K562 (cell line): ENCODE measurements around the gene NRM. TPM values are rescaled to one million over a fixed set of nuclear protein-coding genes. Genes with fewer than 3 reads are reported as not detected.

Source experiments
- DIDO1 ChIP-seq: fragments of 450-650 bp; IDR thresholded peaks from 2 replicates; pipeline ENCODE4 v1.6.1; 2016; ENCODE audit warnings: low read depth, missing biosample characterization, missing genetic modification characterization
- ELF1 ChIP-seq: fragments of 200-800 bp; sonication (Bioruptor generic); IDR thresholded peaks from 2 replicates; pipeline ENCODE4 v1.6.1; 2016; ENCODE audit warnings: missing genetic modification characterization, missing compliant biosample characterization
- FOXA3 ChIP-seq, 2 experiments: fragments of 450-650 bp in 1 of 2; sonication (generic) in 1 of 2; formaldehyde crosslinking; IDR thresholded peaks in 1 of 2; conservative IDR thresholded peaks in 1 of 2; 2 replicates each; pipeline versions ENCODE4 v1.4.0 to v1.8.0; 2020 to 2022; ENCODE audit warnings: mild to moderate bottlenecking in 2 of 2, missing genetic modification reagents in 1 of 2
- HCFC1 ChIP-seq: IDR thresholded peaks from 2 replicates; pipeline ENCODE4 v1.6.1; 2012; ENCODE audit warnings: low read depth, low read length, improper control_type of control experiment
- ID3 ChIP-seq, 2 experiments: fragments of 250-450 bp in 1 of 2; fragments of 450-650 bp in 1 of 2; sonication (Bioruptor Pico) in 1 of 2; IDR thresholded peaks; 2 replicates each; pipeline versions ENCODE4 v1.6.1 to v1.8.0; 2016 to 2021; ENCODE audit warnings: mild to moderate bottlenecking in 2 of 2, moderate library complexity in 2 of 2, missing compliant biosample characterization in 1 of 2, missing genetic modification characterization in 1 of 2
- L3MBTL2 ChIP-seq: fragments of 450-650 bp; IDR thresholded peaks from 2 replicates; pipeline ENCODE4 v1.6.1; 2016; ENCODE audit warnings: mild to moderate bottlenecking, moderate library complexity
- MEF2A ChIP-seq: IDR thresholded peaks from 2 replicates; pipeline ENCODE4 v1.6.1; 2011; ENCODE audit warnings: low read depth, mild to moderate bottlenecking, low read length, moderate library complexity; ENCODE audit not compliant: control insufficient read depth
- MTF1 ChIP-seq: fragments of 250-450 bp; sonication (Bioruptor Pico); IDR thresholded peaks from 2 replicates; pipeline ENCODE4 v1.9.0; 2021; ENCODE audit warnings: moderate library complexity, mild to moderate bottlenecking, inconsistent platforms, borderline replicate concordance
- PTBP1 ChIP-seq: fragments of 200-400 bp; formaldehyde crosslinking; IDR thresholded peaks from 2 replicates; pipeline ENCODE4 v1.6.1; 2017; ENCODE audit warnings: low read depth, low read length
- SP1 ChIP-seq: sonication (generic); formaldehyde crosslinking; IDR thresholded peaks from 2 replicates; pipeline ENCODE4 v1.8.1; 2022; ENCODE audit warnings: mild to moderate bottlenecking, missing genetic modification reagents
- SP2 ChIP-seq: IDR thresholded peaks from 2 replicates; pipeline ENCODE4 v1.6.1; 2011; ENCODE audit warnings: mild to moderate bottlenecking, low read depth, low read length, moderate library complexity; ENCODE audit not compliant: poor library complexity, severe bottlenecking; ENCODE audit errors: extremely low read depth
- ZBTB5 ChIP-seq: fragments of 450-650 bp; IDR thresholded peaks from 2 replicates; pipeline ENCODE4 v1.6.1; 2017; ENCODE audit warnings: antibody characterized with exemption
- ZFX ChIP-seq: sonication (generic); formaldehyde crosslinking; IDR thresholded peaks from 2 replicates; pipeline ENCODE4 v1.8.0; 2022; ENCODE audit warnings: mild to moderate bottlenecking, missing genetic modification reagents, moderate library complexity
- polyA plus RNA-seq, 8 experiments: library from polyadenylated mRNA; depleted of rRNA in 4 of 8; stranded (reverse) in 5 of 8; unstranded in 3 of 8; fragments of >200 nt; fragmentation: Nextera tagmentation in 2 of 8; fragmentation: Illumina TruSeq in 1 of 8; extraction: Ambion mirVana in 2 of 8; extraction: Trizol in 1 of 8; gene quantifications; 2 replicates each; pipeline versions ENCODE4 v1.2.1 to v1.2.3, GENCODE V29; 2011 to 2014; ENCODE audit warnings: inconsistent platforms in 1 of 8, missing spikeins in 1 of 8
- total RNA-seq, 7 experiments: library from RNA; depleted of rRNA in 6 of 7; stranded (reverse); fragments of >200 nt in 6 of 7; fragmentation: Illumina TruSeq in 2 of 7; extraction: Trizol in 2 of 7; gene quantifications; 2 replicates each; pipeline versions ENCODE4 v1.2.1 to v1.2.3, GENCODE V29; 2011 to 2021; ENCODE audit warnings: low replicate concordance in 1 of 7
- TF ChIP-seq, protein P1 (sequence below): fragments of 450-650 bp; IDR thresholded peaks from 2 replicates; pipeline ENCODE4 v1.6.1; 2018; ENCODE audit not compliant: partially characterized antibody
- TF ChIP-seq, protein P2 (sequence below): fragments of 250-450 bp; sonication (Bioruptor Pico); IDR thresholded peaks from 2 replicates; pipeline ENCODE4 v1.5.0; 2021; ENCODE audit warnings: mild to moderate bottlenecking, borderline replicate concordance
- TF ChIP-seq, protein P3 (sequence below): sonication (generic); formaldehyde crosslinking; IDR thresholded peaks from 2 replicates; pipeline ENCODE4 v1.9.0; 2022; ENCODE audit warnings: mild to moderate bottlenecking, missing genetic modification reagents

The NRM gene
- total and polyA plus RNA-seq, 9 of the 15 experiments (the other 6 are each of a cell fraction or from before 2014, with no cell fraction given) = 9.7 to 58.2 (median 18.1) TPM

GRCh38 chr6:30722280-30723112 is 31.7 kb upstream of the NRM start (continued):
- TF ChIP-seq, protein P1, sequence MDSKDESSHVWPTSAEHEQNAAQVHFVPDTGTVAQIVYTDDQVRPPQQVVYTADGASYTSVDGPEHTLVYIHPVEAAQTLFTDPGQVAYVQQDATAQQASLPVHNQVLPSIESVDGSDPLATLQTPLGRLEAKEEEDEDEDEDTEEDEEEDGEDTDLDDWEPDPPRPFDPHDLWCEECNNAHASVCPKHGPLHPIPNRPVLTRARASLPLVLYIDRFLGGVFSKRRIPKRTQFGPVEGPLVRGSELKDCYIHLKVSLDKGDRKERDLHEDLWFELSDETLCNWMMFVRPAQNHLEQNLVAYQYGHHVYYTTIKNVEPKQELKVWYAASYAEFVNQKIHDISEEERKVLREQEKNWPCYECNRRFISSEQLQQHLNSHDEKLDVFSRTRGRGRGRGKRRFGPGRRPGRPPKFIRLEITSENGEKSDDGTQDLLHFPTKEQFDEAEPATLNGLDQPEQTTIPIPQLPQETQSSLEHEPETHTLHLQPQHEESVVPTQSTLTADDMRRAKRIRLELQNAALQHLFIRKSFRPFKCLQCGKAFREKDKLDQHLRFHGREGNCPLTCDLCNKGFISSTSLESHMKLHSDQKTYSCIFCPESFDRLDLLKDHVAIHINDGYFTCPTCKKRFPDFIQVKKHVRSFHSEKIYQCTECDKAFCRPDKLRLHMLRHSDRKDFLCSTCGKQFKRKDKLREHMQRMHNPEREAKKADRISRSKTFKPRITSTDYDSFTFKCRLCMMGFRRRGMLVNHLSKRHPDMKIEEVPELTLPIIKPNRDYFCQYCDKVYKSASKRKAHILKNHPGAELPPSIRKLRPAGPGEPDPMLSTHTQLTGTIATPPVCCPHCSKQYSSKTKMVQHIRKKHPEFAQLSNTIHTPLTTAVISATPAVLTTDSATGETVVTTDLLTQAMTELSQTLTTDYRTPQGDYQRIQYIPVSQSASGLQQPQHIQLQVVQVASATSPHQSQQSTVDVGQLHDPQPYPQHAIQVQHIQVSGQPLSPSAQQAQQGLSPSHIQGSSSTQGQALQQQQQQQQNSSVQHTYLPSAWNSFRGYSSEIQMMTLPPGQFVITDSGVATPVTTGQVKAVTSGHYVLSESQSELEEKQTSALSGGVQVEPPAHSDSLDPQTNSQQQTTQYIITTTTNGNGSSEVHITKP = peak; percentile 26
- peak; percentile 50; the same call in 1 of the 2 replicates for TF ChIP-seq L3MBTL2
- TF ChIP-seq, protein P2, sequence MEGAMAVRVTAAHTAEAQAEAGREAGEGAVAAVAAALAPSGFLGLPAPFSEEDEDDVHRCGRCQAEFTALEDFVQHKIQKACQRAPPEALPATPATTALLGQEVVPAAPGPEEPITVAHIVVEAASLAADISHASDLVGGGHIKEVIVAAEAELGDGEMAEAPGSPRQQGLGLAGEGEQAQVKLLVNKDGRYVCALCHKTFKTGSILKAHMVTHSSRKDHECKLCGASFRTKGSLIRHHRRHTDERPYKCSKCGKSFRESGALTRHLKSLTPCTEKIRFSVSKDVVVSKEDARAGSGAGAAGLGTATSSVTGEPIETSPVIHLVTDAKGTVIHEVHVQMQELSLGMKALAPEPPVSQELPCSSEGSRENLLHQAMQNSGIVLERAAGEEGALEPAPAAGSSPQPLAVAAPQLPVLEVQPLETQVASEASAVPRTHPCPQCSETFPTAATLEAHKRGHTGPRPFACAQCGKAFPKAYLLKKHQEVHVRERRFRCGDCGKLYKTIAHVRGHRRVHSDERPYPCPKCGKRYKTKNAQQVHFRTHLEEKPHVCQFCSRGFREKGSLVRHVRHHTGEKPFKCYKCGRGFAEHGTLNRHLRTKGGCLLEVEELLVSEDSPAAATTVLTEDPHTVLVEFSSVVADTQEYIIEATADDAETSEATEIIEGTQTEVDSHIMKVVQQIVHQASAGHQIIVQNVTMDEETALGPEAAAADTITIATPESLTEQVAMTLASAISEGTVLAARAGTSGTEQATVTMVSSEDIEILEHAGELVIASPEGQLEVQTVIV (CRISPR knock-in tag) = no peak
- TF ChIP-seq, protein P3, sequence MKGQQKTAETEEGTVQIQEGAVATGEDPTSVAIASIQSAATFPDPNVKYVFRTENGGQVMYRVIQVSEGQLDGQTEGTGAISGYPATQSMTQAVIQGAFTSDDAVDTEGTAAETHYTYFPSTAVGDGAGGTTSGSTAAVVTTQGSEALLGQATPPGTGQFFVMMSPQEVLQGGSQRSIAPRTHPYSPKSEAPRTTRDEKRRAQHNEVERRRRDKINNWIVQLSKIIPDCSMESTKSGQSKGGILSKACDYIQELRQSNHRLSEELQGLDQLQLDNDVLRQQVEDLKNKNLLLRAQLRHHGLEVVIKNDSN = no peak
- TF ChIP-seq ELF1 (tag) = no peak
- no peak for TF ChIP-seq MEF2A
- TF ChIP-seq MTF1 (CRISPR knock-in tag) = no peak
- TF ChIP-seq ZFX (CRISPR knock-in tag) = no peak
- TF ChIP-seq SP1 (CRISPR knock-in tag) = peak; percentile 57; the same call in 1 of the 2 replicates
- TF ChIP-seq HCFC1 = peak; percentile 50; the same call in 1 of the 2 replicates
- TF ChIP-seq ID3 (CRISPR knock-in tag; IDR thresholded peaks at IDR 0.05) = no peak
- TF ChIP-seq ID3 (tag; IDR thresholded peaks at IDR 0.05) = peak; percentile 71; the same call in 1 of the 2 replicates
- TF ChIP-seq FOXA3 (CRISPR knock-in tag; conservative IDR thresholded peaks at IDR 0.05 in 1 of 2, IDR thresholded peaks at IDR 0.05 in 1 of 2) = no peak
- TF ChIP-seq ZBTB5 = peak; percentile 18; the same call in 1 of the 2 replicates
- TF ChIP-seq PTBP1 = peak; percentile 50; the same call in 1 of the 2 replicates
- TF ChIP-seq DIDO1 (tag) = no peak
- TF ChIP-seq SP2 = no peak
